Lower leg skin (tissue), 3 donors: ENCODE data around the gene MC3R.

Source experiments
- POLR2A ChIP-seq, 2 donors: fragments of 450-650 bp; IDR thresholded peaks; one replicate each; pipeline ENCODE4 v1.6.1; 2016 to 2017; ENCODE audit warnings: antibody characterized with exemption in 2 of 2, mild to moderate bottlenecking in 1 of 2, moderate library complexity in 1 of 2
- TF ChIP-seq, protein P1 (sequence below), 3 donors: fragments of 450-650 bp; IDR thresholded peaks; one replicate each; pipeline ENCODE4 v1.5.1; 2016; ENCODE audit warnings: antibody characterized with exemption in 3 of 3, mild to moderate bottlenecking in 3 of 3, moderate library complexity in 2 of 3

DNA sequence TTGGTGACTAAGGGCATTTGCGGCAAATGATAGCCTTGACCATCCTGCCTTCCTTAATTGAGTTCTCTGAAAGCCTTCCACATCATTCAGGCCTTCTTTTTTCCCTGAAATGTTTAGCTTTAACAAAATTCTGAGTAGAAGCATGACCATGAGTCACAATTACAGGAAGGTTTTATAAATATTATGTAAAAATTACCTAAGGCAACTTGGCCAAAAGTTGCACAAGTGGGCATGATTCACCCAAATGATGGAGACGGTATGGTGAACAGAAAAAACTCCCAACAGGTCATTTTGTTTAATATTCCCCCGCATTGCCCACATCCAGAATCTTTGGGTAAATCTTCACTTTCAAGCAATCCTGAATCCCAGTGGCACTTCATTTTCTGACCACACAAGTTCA lies 37.0 kb downstream of the MC3R start:
- TF ChIP-seq, protein P1, sequence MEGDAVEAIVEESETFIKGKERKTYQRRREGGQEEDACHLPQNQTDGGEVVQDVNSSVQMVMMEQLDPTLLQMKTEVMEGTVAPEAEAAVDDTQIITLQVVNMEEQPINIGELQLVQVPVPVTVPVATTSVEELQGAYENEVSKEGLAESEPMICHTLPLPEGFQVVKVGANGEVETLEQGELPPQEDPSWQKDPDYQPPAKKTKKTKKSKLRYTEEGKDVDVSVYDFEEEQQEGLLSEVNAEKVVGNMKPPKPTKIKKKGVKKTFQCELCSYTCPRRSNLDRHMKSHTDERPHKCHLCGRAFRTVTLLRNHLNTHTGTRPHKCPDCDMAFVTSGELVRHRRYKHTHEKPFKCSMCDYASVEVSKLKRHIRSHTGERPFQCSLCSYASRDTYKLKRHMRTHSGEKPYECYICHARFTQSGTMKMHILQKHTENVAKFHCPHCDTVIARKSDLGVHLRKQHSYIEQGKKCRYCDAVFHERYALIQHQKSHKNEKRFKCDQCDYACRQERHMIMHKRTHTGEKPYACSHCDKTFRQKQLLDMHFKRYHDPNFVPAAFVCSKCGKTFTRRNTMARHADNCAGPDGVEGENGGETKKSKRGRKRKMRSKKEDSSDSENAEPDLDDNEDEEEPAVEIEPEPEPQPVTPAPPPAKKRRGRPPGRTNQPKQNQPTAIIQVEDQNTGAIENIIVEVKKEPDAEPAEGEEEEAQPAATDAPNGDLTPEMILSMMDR (IDR thresholded peaks at IDR 0.05) = no peak
- no peak for TF ChIP-seq POLR2A (IDR thresholded peaks at IDR 0.05)
